Measurements from ENCODE around the gene CLCN7. TPM values are rescaled to one million over a fixed set of nuclear protein-coding genes. Genes with fewer than 3 reads are reported as not detected.

CLCN7 gene
- polyA plus RNA-seq, 3 donors = 37.4 to 249 (median 56.5) TPM

GRCh38 chr16:1492082-1492922, 17.5 kb upstream of the CLCN7 start:
- H3K4me1 Mint-ChIP-seq = peaks cover 29% of the 10 kb centered on the region

More at GRCh38 chr16:1492082-1492922, 17.5 kb upstream of the CLCN7 start:
- no peak for DNase-seq
- TF ChIP-seq CTCF (IDR thresholded peaks at IDR 0.05) = no peak
- Histone ChIP-seq H3K4me1 (ENCODE audit: control insufficient read depth in 1 of 2, insufficient read depth in 2 of 2, low read length in 2 of 2) (peaks cover 35 to 40% of the 10 kb centered on the region in 2 donors), H3K4me2 (replicated peaks; ENCODE audit: extremely low read depth, low read length, poor library complexity, severe bottlenecking) (peak overlapping the region; percentile 92), H3K27ac (ENCODE audit: low read depth in 1 of 2, low read length in 2 of 2) (peak overlapping the region; percentile 78 to 96), H3K79me2 (ENCODE audit: insufficient read depth, low read length) (peaks cover 20% of the 10 kb centered on the region), H3K36me3 (replicated peaks in 1 of 2; ENCODE audit: control insufficient read depth in 1 of 2, insufficient read depth in 2 of 2, low read length in 2 of 2) (peaks cover 26 to 28% of the 10 kb centered on the region in 2 donors), H2AFZ (ENCODE audit: insufficient read depth, low read depth, low read length, poor library complexity, severe bottlenecking) (peak overlapping the region; percentile 87), H4K20me1 (ENCODE audit: insufficient read depth, low read length) (no peaks in the 10 kb centered on the region), H3K27me3 (ENCODE audit: control insufficient read depth in 2 of 2, insufficient read depth in 2 of 2, low read length in 2 of 2) (no peaks in the 10 kb centered on the region), H3K4me3 (replicated peaks in 1 of 3; ENCODE audit: low read depth in 2 of 3, low read length in 3 of 3) (peak overlapping the region; percentile 40 to 90 (median 81)), H3K9me3 (replicated peaks in 1 of 2; ENCODE audit: control insufficient read depth in 1 of 2, insufficient read depth in 1 of 2, low read length in 2 of 2) (no peaks in the 10 kb centered on the region), H3K9ac (ENCODE audit: insufficient read depth, low read length, poor library complexity, severe bottlenecking) (peak overlapping the region; percentile 86)
- intact Hi-C loops (cut with micrococcal nuclease) = loop anchor here in 1 of 2 donors (2.0 to 5.0 kb wide), 2 partner anchors 22 to 70 kb away; partner anchors contain the start of gene UQCC4
- H3K27ac Mint-ChIP-seq = peak overlapping the region; percentile 94 to 99 (median 98)
- H3K36me3 Mint-ChIP-seq = peaks cover 8 to 26% of the 10 kb centered on the region in 2 donors
- peaks cover 0 to 2% (median 0%) of the 10 kb centered on the region in 3 donors for H3K27me3 Mint-ChIP-seq (ENCODE audit: low read depth in 3 of 3)
- peak overlapping the region; percentile 92 to 94 for H3K4me3 Mint-ChIP-seq
- WGBS (ENCODE audit: insufficient coverage) = 88% methylated on average over 17 of the region's 23 CpGs
- H3K9me3 Mint-ChIP-seq = peaks cover 0 to 2% (median 0%) of the 10 kb centered on the region in 7 donors

Measured in CD14-positive monocyte (primary cell).